Small intestine (tissue), 7 donors: Measurements from ENCODE around the gene CFC1. TPM values are rescaled to one million over a fixed set of nuclear protein-coding genes. Genes with fewer than 3 reads are reported as not detected.
"Not testable (repeated sequence)": the region's sequence is repeated elsewhere in the genome, so short reads cannot be mapped to it uniquely, and the experiment has no call there.

Source experiments
- DNase-seq, 2 donors: peaks; one replicate each; pipeline versions ENCODE4 v3.0.0 to v3.0.0-alpha.2; 2013
- FAIRE-seq: peaks from 2 replicates; lab custom pipeline; 2012; peaks lifted over from hg19 to GRCh38; lab: Jason Lieb, UNC
- H3K27ac ChIP-seq, 3 donors: one replicate each; pipeline ENCODE4 v1.5.1; 2013; ENCODE audit warnings: low read length in 2 of 3, mild to moderate bottlenecking in 2 of 3, control low read depth in 1 of 3, inconsistent platforms in 1 of 3, low read depth in 1 of 3, moderate library complexity in 1 of 3
- H3K27me3 ChIP-seq, 3 donors: one replicate each; pipeline ENCODE4 v1.6.1; 2013; ENCODE audit warnings: low read length in 3 of 3, inconsistent platforms in 1 of 3; ENCODE audit not compliant: control insufficient read depth in 3 of 3, insufficient read depth in 3 of 3
- H3K36me3 ChIP-seq, 3 donors: one replicate each; pipeline ENCODE4 v1.6.1; 2013; ENCODE audit warnings: low read length in 3 of 3, inconsistent platforms in 1 of 3, low read depth in 1 of 3, mild to moderate bottlenecking in 1 of 3, moderate library complexity in 1 of 3; ENCODE audit not compliant: control insufficient read depth in 3 of 3, insufficient read depth in 2 of 3
- H3K4me1 ChIP-seq, 3 donors: one replicate each; pipeline ENCODE4 v1.6.1; 2013; ENCODE audit warnings: low read length in 2 of 3, inconsistent platforms in 1 of 3, low read depth in 1 of 3, mild to moderate bottlenecking in 1 of 3, moderate library complexity in 1 of 3; ENCODE audit not compliant: control insufficient read depth in 3 of 3, insufficient read depth in 2 of 3
- H3K4me3 ChIP-seq, 3 donors: one replicate each; pipeline ENCODE4 v1.5.1; 2013; ENCODE audit warnings: low read length in 3 of 3, control low read depth in 1 of 3, inconsistent platforms in 1 of 3, low read depth in 1 of 3, mild to moderate bottlenecking in 1 of 3, moderate library complexity in 1 of 3
- H3K9me3 ChIP-seq, 2 donors: one replicate each; pipeline ENCODE4 v1.6.1; 2013; ENCODE audit warnings: low read depth in 1 of 2, low read length in 1 of 2; ENCODE audit not compliant: control insufficient read depth in 2 of 2, insufficient read depth in 1 of 2
- WGBS, 3 donors: extraction: QIAGEN DNeasy Blood & Tissue Kit; methylation state at CpG; one replicate each; pipeline ENCODE4 v1.1.7; 2013; 5-methylcytosine and 5-hydroxymethylcytosine counted together
- polyA plus RNA-seq, 4 donors: library from polyadenylated mRNA; stranded (reverse) in 3 of 4; unstranded in 1 of 4; fragments of 200-250 nt in 3 of 4; fragments of 120-200 nt in 1 of 4; gene quantifications; one replicate each; pipeline versions ENCODE4 v1.2.1 to v1.2.3, GENCODE V29; 2013
- donor health status: healthy with polysubstance abuse.
- donor health status: control.
- donor health status: control.
- donor health status: Bipolar disorder and iron deficiency.
- donor health status: healthy.

Gene CFC1
- polyA plus RNA-seq, 4 donors: 0.18 to 3.1 (median 1.1) TPM; not detected in 1

GRCh38 chr2:130608276-130609001, 9.1 kb upstream of the CFC1 start:
- not testable (repeated sequence) for H3K27me3 ChIP-seq, FAIRE-seq, H3K27ac ChIP-seq, H3K4me3 ChIP-seq, DNase-seq, H3K4me1 ChIP-seq, H3K36me3 ChIP-seq, H3K9me3 ChIP-seq
- 75 to 84% (median 77%) methylated on average over 3 to 4 of the region's 17 CpGs for WGBS, 3 donors

GRCh38 chr2:130601648-130602302, 2.4 kb upstream of the CFC1 start:
- not testable (repeated sequence) for H3K4me1 ChIP-seq, DNase-seq, FAIRE-seq, H3K4me3 ChIP-seq, H3K36me3 ChIP-seq, H3K27ac ChIP-seq, H3K9me3 ChIP-seq, H3K27me3 ChIP-seq
- 15 to 21% (median 17%) methylated on average over 5 of the region's 15 CpGs for WGBS, 3 donors

- H3K27ac ChIP-seq, H3K4me1 ChIP-seq, DNase-seq, H3K27me3 ChIP-seq, H3K4me3 ChIP-seq, H3K36me3 ChIP-seq, H3K9me3 ChIP-seq, FAIRE-seq: not testable (repeated sequence)
- WGBS, 3 donors: 88 to 94% (median 91%) methylated on average over 8 of the region's 9 CpGs
These were observed 551 bp upstream of the CFC1 start for GRCh38 chr2:130599926-130600325.

- not testable (repeated sequence) for H3K4me1 ChIP-seq, FAIRE-seq, H3K4me3 ChIP-seq, H3K27ac ChIP-seq, H3K9me3 ChIP-seq, H3K36me3 ChIP-seq, DNase-seq, H3K27me3 ChIP-seq
- WGBS, 3 donors: 41 to 72% (median 42%) methylated on average over 12 to 13 of the region's 15 CpGs
These were observed 912 bp downstream of the CFC1 start for GRCh38 chr2:130598463-130598862.

GRCh38 chr2:130597994-130598393, 1.4 kb downstream of the CFC1 start:
- H3K27me3 ChIP-seq, H3K4me3 ChIP-seq, FAIRE-seq, H3K9me3 ChIP-seq, H3K36me3 ChIP-seq, DNase-seq, H3K27ac ChIP-seq, H3K4me1 ChIP-seq: not testable (repeated sequence)
- no CpG with 5 or more reads among the region's 22 CpGs for WGBS, 3 donors

GRCh38 chr2:130596757-130597156, 2.6 kb downstream of the CFC1 start:
- not testable (repeated sequence) for H3K9me3 ChIP-seq, H3K4me1 ChIP-seq, H3K36me3 ChIP-seq, H3K27me3 ChIP-seq, H3K27ac ChIP-seq, DNase-seq, FAIRE-seq, H3K4me3 ChIP-seq
- WGBS, 3 donors: 50 to 66% (median 54%) methylated on average over 2 of the region's 6 CpGs

GRCh38 chr2:130594011-130594410, 5.4 kb downstream of the CFC1 start:
- H3K27ac ChIP-seq, H3K27me3 ChIP-seq, H3K36me3 ChIP-seq, H3K9me3 ChIP-seq, DNase-seq, H3K4me3 ChIP-seq, FAIRE-seq, H3K4me1 ChIP-seq: not testable (repeated sequence)
- 80 to 89% (median 85%) methylated on average over 2 of the region's 4 CpGs for WGBS, 3 donors

- H3K9me3 ChIP-seq, H3K27ac ChIP-seq, H3K27me3 ChIP-seq, DNase-seq, H3K4me1 ChIP-seq, H3K4me3 ChIP-seq, FAIRE-seq, H3K36me3 ChIP-seq: not testable (repeated sequence)
- 52 to 79% (median 69%) methylated on average over 6 to 8 of the region's 40 CpGs for WGBS, 3 donors
These were observed 6.5 kb downstream of the CFC1 start for GRCh38 chr2:130592791-130593414.
